ENCODE results near the gene CLDN2.
"Not testable (repeated sequence)": the region's sequence is repeated elsewhere in the genome, so short reads cannot be mapped to it uniquely, and the experiment has no call there.

The CLDN2 gene

GRCh38 chrX:106955004-106955772 lies 35.0 kb downstream of the CLDN2 start:
- DNase-seq (ENCODE audit: extremely low read depth in 1 of 2, low read depth in 1 of 2), result no peak

GRCh38 chrX:106957856-106958255 lies 37.7 kb downstream of the CLDN2 start:
- DNase-seq (ENCODE audit: extremely low read depth in 1 of 2, low read depth in 1 of 2), result no peak

- DNase-seq (ENCODE audit: extremely low read depth in 1 of 2, low read depth in 1 of 2), result no peak
Measured at GRCh38 chrX:106959901-106960300, 39.7 kb downstream of the CLDN2 start.

GRCh38 chrX:106963111-106963510 lies 42.9 kb downstream of the CLDN2 start:
- no peak for DNase-seq (ENCODE audit: extremely low read depth in 1 of 2, low read depth in 1 of 2)

GRCh38 chrX:106964290-106964689 lies 44.1 kb downstream of the CLDN2 start:
- DNase-seq (ENCODE audit: extremely low read depth in 1 of 2, low read depth in 1 of 2), result no peak

GRCh38 chrX:106966547-106966946 lies 46.3 kb downstream of the CLDN2 start:
- DNase-seq (ENCODE audit: extremely low read depth in 1 of 2, low read depth in 1 of 2), result not testable (repeated sequence)

GRCh38 chrX:106972896-106973295 lies 52.7 kb downstream of the CLDN2 start:
- no peak for DNase-seq (ENCODE audit: extremely low read depth in 1 of 2, low read depth in 1 of 2)

- DNase-seq (ENCODE audit: extremely low read depth in 1 of 2, low read depth in 1 of 2), result no peak
Measured at GRCh38 chrX:106973433-106974149, 53.4 kb downstream of the CLDN2 start.

GRCh38 chrX:106976416-106976815 lies 56.2 kb downstream of the CLDN2 start:
- DNase-seq (ENCODE audit: extremely low read depth in 1 of 2, low read depth in 1 of 2), result no peak

All from activated CD8-positive, alpha-beta memory T cell treated with anti-CD3 and anti-CD28 coated beads for 1 hour (primary cell).